GM21619 (cell line): ENCODE results near the gene TFPI.

Experiments used
- ATAC-seq: cut with Tn5 transposase; IDR thresholded peaks from one replicate; pipeline ENCODE4 v1.9.1; 2021; ENCODE audit not compliant: unreplicated experiment

TFPI gene

GRCh38 chr2:187422282-187422681 is 132.0 kb downstream of the TFPI start:
- ATAC-seq, result no peak

DNA sequence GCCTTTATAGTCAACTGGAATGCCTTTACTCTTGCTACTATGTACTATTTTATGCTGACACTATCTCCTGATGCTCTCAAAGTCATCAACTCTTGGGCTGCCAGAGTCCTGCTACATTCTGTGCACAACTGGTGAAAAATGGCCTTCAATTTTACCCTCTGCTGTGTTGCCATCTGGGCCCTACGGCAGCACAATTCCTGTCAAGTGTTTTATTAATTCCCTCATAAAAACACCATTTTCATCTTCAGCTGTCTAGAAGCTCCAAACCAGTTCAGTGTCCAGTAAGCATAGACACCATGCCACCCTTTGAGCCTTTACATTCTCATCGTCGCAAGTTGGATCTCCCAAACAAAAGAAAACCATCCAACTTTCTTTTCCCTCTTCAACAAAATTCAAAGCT is 132.7 kb downstream of the TFPI start:
- no peak for ATAC-seq

- ATAC-seq, result no peak
These were observed 134.4 kb downstream of the TFPI start for GRCh38 chr2:187419808-187420207.

DNA sequence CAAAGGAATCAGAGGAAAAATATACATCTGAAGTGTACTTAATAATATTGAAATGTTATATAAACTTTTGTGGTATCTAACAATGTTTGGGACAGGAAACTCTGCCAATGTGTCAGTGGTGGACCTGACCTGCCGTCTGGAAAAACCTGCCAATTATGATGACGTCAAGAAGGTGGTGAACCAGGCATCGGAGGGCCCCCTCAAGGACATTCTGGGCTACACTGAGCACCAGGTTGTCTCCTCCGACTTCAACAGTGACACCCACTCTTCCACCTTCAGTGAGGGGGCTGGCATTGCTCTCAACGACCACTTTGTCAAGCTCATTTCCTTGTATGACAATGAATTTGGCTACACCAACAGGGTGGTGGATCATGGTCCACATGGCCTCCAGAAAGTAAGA is 138.8 kb downstream of the TFPI start:
- ATAC-seq, result no peak
